Ovary (tissue), 3 donors: ENCODE measurements around the gene PTCH1.

Experiments used
- EP300 ChIP-seq: sonication (generic); formaldehyde crosslinking; IDR thresholded peaks from one replicate; pipeline ENCODE4 v1.6.1; 2017; ENCODE audit warnings: antibody characterized with exemption
- POLR2A ChIP-seq: fragments of 450-650 bp; IDR thresholded peaks from one replicate; pipeline ENCODE4 v1.6.1; 2017; ENCODE audit warnings: antibody characterized with exemption, mild to moderate bottlenecking, moderate library complexity
- TF ChIP-seq, protein P1 (sequence below), 3 donors: fragments of 450-650 bp in 2 of 3; fragments of 200-600 bp in 1 of 3; IDR thresholded peaks; one replicate each; pipeline versions ENCODE4 v1.5.1 to v1.8.0; 2016 to 2022; ENCODE audit warnings: antibody characterized with exemption in 3 of 3, mild to moderate bottlenecking in 1 of 3
- donor health status: DM: no; HTN: no; CAD: no.

DNA sequence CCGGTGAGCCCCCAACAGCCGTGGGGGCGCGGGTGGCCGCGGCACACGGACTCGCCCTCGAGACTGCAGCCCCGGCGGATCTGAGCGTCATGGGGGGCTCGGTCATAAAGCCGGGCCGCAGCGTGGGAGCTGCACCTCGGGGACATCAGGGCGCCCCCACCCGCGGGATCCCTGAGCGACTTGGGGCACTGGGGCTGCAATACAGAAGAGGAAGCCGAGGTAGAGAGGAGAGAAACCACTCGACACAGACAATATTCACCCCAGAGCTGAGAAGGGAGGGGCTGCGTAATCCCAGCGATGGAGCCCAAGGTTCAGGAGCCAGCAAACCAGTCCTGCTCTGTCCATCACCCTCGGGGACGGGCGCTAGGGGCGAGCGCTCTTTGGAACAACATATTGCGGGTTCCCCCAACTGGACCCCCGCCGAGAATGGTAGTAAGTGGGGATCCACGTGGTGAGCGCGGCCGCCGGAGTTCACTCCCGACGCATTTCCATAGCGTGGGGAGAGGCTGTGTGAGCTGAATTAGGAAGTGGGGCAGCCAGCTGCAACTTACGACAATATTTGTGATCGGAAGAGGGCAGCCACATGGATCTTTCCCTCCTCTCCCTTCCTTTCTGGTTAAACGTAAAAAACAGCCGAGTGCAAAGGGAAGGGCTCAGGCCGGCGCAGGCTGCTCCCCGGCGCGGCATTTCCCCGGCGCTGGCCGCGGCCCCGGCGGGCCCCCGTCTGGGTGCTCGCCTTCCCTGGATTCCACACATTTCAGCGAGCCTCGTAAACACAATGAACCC lies 9.9 kb downstream of the PTCH1 start:
- TF ChIP-seq, protein P1, sequence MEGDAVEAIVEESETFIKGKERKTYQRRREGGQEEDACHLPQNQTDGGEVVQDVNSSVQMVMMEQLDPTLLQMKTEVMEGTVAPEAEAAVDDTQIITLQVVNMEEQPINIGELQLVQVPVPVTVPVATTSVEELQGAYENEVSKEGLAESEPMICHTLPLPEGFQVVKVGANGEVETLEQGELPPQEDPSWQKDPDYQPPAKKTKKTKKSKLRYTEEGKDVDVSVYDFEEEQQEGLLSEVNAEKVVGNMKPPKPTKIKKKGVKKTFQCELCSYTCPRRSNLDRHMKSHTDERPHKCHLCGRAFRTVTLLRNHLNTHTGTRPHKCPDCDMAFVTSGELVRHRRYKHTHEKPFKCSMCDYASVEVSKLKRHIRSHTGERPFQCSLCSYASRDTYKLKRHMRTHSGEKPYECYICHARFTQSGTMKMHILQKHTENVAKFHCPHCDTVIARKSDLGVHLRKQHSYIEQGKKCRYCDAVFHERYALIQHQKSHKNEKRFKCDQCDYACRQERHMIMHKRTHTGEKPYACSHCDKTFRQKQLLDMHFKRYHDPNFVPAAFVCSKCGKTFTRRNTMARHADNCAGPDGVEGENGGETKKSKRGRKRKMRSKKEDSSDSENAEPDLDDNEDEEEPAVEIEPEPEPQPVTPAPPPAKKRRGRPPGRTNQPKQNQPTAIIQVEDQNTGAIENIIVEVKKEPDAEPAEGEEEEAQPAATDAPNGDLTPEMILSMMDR (IDR thresholded peaks at IDR 0.05), result no peak
- peak; percentile 28 for TF ChIP-seq POLR2A
- TF ChIP-seq EP300, result no peak
